Measurements from ENCODE around the gene BARD1.
"Not testable (repeated sequence)": the region's sequence is repeated elsewhere in the genome, so short reads cannot be mapped to it uniquely, and the experiment has no call there.

The BARD1 gene

GRCh38 chr2:214724741-214725140 is 84.7 kb downstream of the BARD1 start:
- POLR2A ChIA-PET: no interaction called here
- DNase-seq (ENCODE audit: extremely low spot score): no peak
- CTCF ChIA-PET: interaction anchor here (0.9 to 2.1 kb wide), 4 partner anchors 14 to 83 kb away, joined by 3 to 5 read pairs (median 4); no protein-coding TSS in a partner anchor
- TF ChIP-seq, protein P1, sequence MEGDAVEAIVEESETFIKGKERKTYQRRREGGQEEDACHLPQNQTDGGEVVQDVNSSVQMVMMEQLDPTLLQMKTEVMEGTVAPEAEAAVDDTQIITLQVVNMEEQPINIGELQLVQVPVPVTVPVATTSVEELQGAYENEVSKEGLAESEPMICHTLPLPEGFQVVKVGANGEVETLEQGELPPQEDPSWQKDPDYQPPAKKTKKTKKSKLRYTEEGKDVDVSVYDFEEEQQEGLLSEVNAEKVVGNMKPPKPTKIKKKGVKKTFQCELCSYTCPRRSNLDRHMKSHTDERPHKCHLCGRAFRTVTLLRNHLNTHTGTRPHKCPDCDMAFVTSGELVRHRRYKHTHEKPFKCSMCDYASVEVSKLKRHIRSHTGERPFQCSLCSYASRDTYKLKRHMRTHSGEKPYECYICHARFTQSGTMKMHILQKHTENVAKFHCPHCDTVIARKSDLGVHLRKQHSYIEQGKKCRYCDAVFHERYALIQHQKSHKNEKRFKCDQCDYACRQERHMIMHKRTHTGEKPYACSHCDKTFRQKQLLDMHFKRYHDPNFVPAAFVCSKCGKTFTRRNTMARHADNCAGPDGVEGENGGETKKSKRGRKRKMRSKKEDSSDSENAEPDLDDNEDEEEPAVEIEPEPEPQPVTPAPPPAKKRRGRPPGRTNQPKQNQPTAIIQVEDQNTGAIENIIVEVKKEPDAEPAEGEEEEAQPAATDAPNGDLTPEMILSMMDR (IDR thresholded peaks at IDR 0.05; ENCODE audit: control extremely low read depth, extremely low read depth, low read depth, missing control alignments): no peak

- DNase-seq (ENCODE audit: extremely low spot score); POLR2A ChIA-PET: not testable (repeated sequence)
- CTCF ChIA-PET: interaction anchor here (0.9 to 1.6 kb wide), 2 partner anchors 8 to 13 kb away, joined by 3 to 4 read pairs; no protein-coding TSS in a partner anchor
Measured at GRCh38 chr2:214717837-214718236, 91.6 kb downstream of the BARD1 start.

- DNase-seq (ENCODE audit: extremely low spot score): no peak
- ChIA-PET CTCF (interaction anchor here (0.9 to 1.4 kb wide), 5 partner anchors 9 to 1215 kb away, joined by 3 to 4 read pairs (median 3); no protein-coding TSS in a partner anchor), POLR2A (no interaction called here)
- TF ChIP-seq, protein P1 (IDR thresholded peaks at IDR 0.05; ENCODE audit: control extremely low read depth, extremely low read depth, low read depth, missing control alignments): no peak
Measured at GRCh38 chr2:214716811-214717560, 92.5 kb downstream of the BARD1 start.

GRCh38 chr2:214715025-214715424 is 94.5 kb downstream of the BARD1 start:
- TF ChIP-seq, protein P1 (IDR thresholded peaks at IDR 0.05; ENCODE audit: control extremely low read depth, extremely low read depth, low read depth, missing control alignments): no peak
- no peak for DNase-seq (ENCODE audit: extremely low spot score)
- ChIA-PET POLR2A (no interaction called here), CTCF (no interaction called here)

GRCh38 chr2:214713080-214713830 is 96.2 kb downstream of the BARD1 start:
- no peak for DNase-seq (ENCODE audit: extremely low spot score)
- TF ChIP-seq, protein P1 (IDR thresholded peaks at IDR 0.05; ENCODE audit: control extremely low read depth, extremely low read depth, low read depth, missing control alignments): no peak
- POLR2A ChIA-PET: no interaction called here
- CTCF ChIA-PET: no interaction called here

GRCh38 chr2:214710729-214711128 is 98.8 kb downstream of the BARD1 start:
- CTCF ChIA-PET: interaction anchor here (1.0 to 1.3 kb wide), 3 partner anchors 8 to 14 kb away, joined by 4 to 5 read pairs (median 5); no protein-coding TSS in a partner anchor
- POLR2A ChIA-PET: no interaction called here
- TF ChIP-seq, protein P1 (IDR thresholded peaks at IDR 0.05; ENCODE audit: control extremely low read depth, extremely low read depth, low read depth, missing control alignments): no peak
- no peak for DNase-seq (ENCODE audit: extremely low spot score)

GRCh38 chr2:214706986-214707385 is 102.5 kb downstream of the BARD1 start:
- TF ChIP-seq, protein P1 (IDR thresholded peaks at IDR 0.05; ENCODE audit: control extremely low read depth, extremely low read depth, low read depth, missing control alignments): no peak
- POLR2A ChIA-PET: no interaction called here

More at GRCh38 chr2:214706986-214707385, 102.5 kb downstream of the BARD1 start:
- CTCF ChIA-PET: no interaction called here
- no peak for DNase-seq (ENCODE audit: extremely low spot score)
